Measurements from ENCODE around the gene RANBP1.

RANBP1 gene

DNA sequence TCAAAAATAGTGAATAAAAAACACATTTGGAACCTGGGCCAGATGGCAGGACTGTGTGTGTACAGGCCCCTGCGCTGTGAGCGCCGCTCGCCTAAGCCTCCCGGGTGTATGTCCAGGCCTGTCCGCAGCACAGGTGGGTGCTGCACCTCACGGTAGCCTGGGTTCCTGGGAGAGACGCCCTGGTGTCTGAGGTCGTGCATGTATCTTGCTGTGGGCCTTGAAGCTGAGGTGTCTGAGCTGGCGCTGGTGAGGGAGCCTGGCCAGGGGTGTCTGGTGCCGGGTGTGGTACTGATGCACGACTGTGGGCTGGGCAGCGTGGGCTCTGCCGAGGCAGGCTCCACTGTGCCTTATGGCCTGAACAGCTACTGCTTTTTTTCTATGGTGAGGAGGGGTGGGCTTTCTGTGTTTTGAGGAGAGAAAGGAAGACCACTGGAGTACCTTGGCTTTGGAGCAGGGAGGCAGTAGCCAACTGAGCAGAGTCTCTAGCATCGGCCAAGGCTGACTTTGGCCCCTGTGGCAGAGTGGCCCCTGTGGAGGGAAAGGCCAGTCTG, 11.5 kb downstream of the RANBP1 start:
- Histone ChIP-seq H3K9me3 (ENCODE audit: control insufficient read depth, low read length) (no peaks in the 10 kb centered on the region), H3K27ac (ENCODE audit: low read depth, low read length, severe bottlenecking) (no peak overlapping the region), H3K4me1 (ENCODE audit: control insufficient read depth, insufficient read depth, low read length, poor library complexity, severe bottlenecking) (no peaks in the 10 kb centered on the region), H3K4me3 (ENCODE audit: extremely low read depth, insufficient read depth, low read length, poor library complexity, severe bottlenecking) (no peak overlapping the region), H3K36me3 (ENCODE audit: control insufficient read depth, insufficient read depth, low read length) (peaks cover 61% of the 10 kb centered on the region)
- 92% methylated on average over 14 of the region's 15 CpGs for WGBS, 2 experiments (ENCODE audit: insufficient coverage in 2 of 2)

- WGBS, 2 experiments (ENCODE audit: insufficient coverage in 2 of 2): 91 to 92% methylated on average over 15 to 17 of the region's 17 CpGs
- Histone ChIP-seq H3K27ac (ENCODE audit: low read depth, low read length, severe bottlenecking) (no peak overlapping the region), H3K4me3 (ENCODE audit: extremely low read depth, insufficient read depth, low read length, poor library complexity, severe bottlenecking) (no peak overlapping the region), H3K36me3 (ENCODE audit: control insufficient read depth, insufficient read depth, low read length) (peaks cover 54% of the 10 kb centered on the region), H3K9me3 (ENCODE audit: control insufficient read depth, low read length) (no peaks in the 10 kb centered on the region), H3K4me1 (ENCODE audit: control insufficient read depth, insufficient read depth, low read length, poor library complexity, severe bottlenecking) (peaks cover 5% of the 10 kb centered on the region)
Measured at GRCh38 chr22:20127869-20128618, 12.1 kb downstream of the RANBP1 start.

DNA sequence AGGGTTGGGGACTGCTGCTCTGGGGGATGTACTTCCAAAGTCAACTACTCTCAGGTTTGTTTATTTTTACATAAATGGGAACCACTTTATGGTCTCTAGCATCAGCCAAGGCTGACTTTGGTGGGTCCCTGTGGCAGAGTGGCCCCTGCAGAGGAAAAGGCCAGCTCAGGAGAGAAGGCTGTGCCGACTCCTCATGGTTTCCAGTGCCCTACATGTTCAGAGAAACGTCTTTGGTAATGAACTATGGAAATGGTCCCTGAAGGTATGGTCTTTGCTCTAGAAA, 12.7 kb downstream of the RANBP1 start:
- WGBS, 2 experiments (ENCODE audit: insufficient coverage in 2 of 2): 82 to 100% methylated on average over 2 of the region's 2 CpGs
- H3K9me3 ChIP-seq (ENCODE audit: control insufficient read depth, low read length): no peaks in the 10 kb centered on the region
- peaks cover 7% of the 10 kb centered on the region for H3K4me1 ChIP-seq (ENCODE audit: control insufficient read depth, insufficient read depth, low read length, poor library complexity, severe bottlenecking)
- no peak overlapping the region for H3K4me3 ChIP-seq (ENCODE audit: extremely low read depth, insufficient read depth, low read length, poor library complexity, severe bottlenecking)
- H3K36me3 ChIP-seq (ENCODE audit: control insufficient read depth, insufficient read depth, low read length): peaks cover 51% of the 10 kb centered on the region
- H3K27ac ChIP-seq (ENCODE audit: low read depth, low read length, severe bottlenecking): no peak overlapping the region

- 66 to 72% methylated on average over 13 to 17 of the region's 18 CpGs for WGBS, 2 experiments (ENCODE audit: insufficient coverage in 2 of 2)
- peaks cover 45% of the 10 kb centered on the region for H3K36me3 ChIP-seq (ENCODE audit: control insufficient read depth, insufficient read depth, low read length)
- no peak overlapping the region for H3K27ac ChIP-seq (ENCODE audit: low read depth, low read length, severe bottlenecking)
- H3K4me3 ChIP-seq (ENCODE audit: extremely low read depth, insufficient read depth, low read length, poor library complexity, severe bottlenecking): no peak overlapping the region
- H3K9me3 ChIP-seq (ENCODE audit: control insufficient read depth, low read length): no peaks in the 10 kb centered on the region
- peaks cover 7% of the 10 kb centered on the region for H3K4me1 ChIP-seq (ENCODE audit: control insufficient read depth, insufficient read depth, low read length, poor library complexity, severe bottlenecking)
Measured at GRCh38 chr22:20128902-20129746, 13.2 kb downstream of the RANBP1 start.

DNA sequence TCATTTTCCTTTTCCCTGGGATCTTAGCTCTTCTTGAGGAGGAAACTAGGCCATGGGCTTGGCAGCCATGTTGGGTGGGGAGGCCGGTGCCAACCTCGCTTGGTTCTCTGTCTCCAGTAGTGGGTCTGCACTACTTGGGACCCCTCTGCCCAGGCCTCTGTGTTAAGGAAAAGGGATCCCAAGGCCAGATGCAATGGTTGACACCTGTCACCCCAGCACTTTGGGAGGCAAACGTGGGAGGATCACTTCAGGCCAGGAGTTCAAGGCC, 13.8 kb downstream of the RANBP1 start:
- no peak overlapping the region for H3K4me3 ChIP-seq (ENCODE audit: extremely low read depth, insufficient read depth, low read length, poor library complexity, severe bottlenecking)
- H3K9me3 ChIP-seq (ENCODE audit: control insufficient read depth, low read length): no peaks in the 10 kb centered on the region
- 93 to 100% methylated on average over 1 to 2 of the region's 3 CpGs for WGBS, 2 experiments (ENCODE audit: insufficient coverage in 2 of 2)
- H3K27ac ChIP-seq (ENCODE audit: low read depth, low read length, severe bottlenecking): no peak overlapping the region
- peaks cover 40% of the 10 kb centered on the region for H3K36me3 ChIP-seq (ENCODE audit: control insufficient read depth, insufficient read depth, low read length)
- peaks cover 7% of the 10 kb centered on the region for H3K4me1 ChIP-seq (ENCODE audit: control insufficient read depth, insufficient read depth, low read length, poor library complexity, severe bottlenecking)

GRCh38 chr22:20130319-20130718, 14.4 kb downstream of the RANBP1 start:
- H3K4me3 ChIP-seq (ENCODE audit: extremely low read depth, insufficient read depth, low read length, poor library complexity, severe bottlenecking): peak overlapping the region; percentile 58
- peaks cover 33% of the 10 kb centered on the region for H3K36me3 ChIP-seq (ENCODE audit: control insufficient read depth, insufficient read depth, low read length)
- whole genome bisulfite sequencing, 2 experiments (ENCODE audit: insufficient coverage in 2 of 2): 92 to 100% methylated on average over 2 to 3 of the region's 3 CpGs
- no peaks in the 10 kb centered on the region for H3K9me3 ChIP-seq (ENCODE audit: control insufficient read depth, low read length)
- peaks cover 7% of the 10 kb centered on the region for H3K4me1 ChIP-seq (ENCODE audit: control insufficient read depth, insufficient read depth, low read length, poor library complexity, severe bottlenecking)
- H3K27ac ChIP-seq (ENCODE audit: low read depth, low read length, severe bottlenecking): no peak overlapping the region

- WGBS, 2 experiments (ENCODE audit: insufficient coverage in 2 of 2): 6 to 7% methylated on average over 44 to 59 of the region's 70 CpGs
- peak overlapping the region; percentile 58 for H3K4me3 ChIP-seq (ENCODE audit: extremely low read depth, insufficient read depth, low read length, poor library complexity, severe bottlenecking)
- peaks cover 7% of the 10 kb centered on the region for H3K4me1 ChIP-seq (ENCODE audit: control insufficient read depth, insufficient read depth, low read length, poor library complexity, severe bottlenecking)
- H3K9me3 ChIP-seq (ENCODE audit: control insufficient read depth, low read length): no peaks in the 10 kb centered on the region
- peak overlapping the region; percentile 62 for H3K27ac ChIP-seq (ENCODE audit: low read depth, low read length, severe bottlenecking)
- H3K36me3 ChIP-seq (ENCODE audit: control insufficient read depth, insufficient read depth, low read length): peaks cover 27% of the 10 kb centered on the region
Measured at GRCh38 chr22:20130731-20131596, 15.1 kb downstream of the RANBP1 start.

- peaks cover 21% of the 10 kb centered on the region for H3K36me3 ChIP-seq (ENCODE audit: control insufficient read depth, insufficient read depth, low read length)
- 0% methylated on average over 7 to 10 of the region's 43 CpGs for WGBS, 2 experiments (ENCODE audit: insufficient coverage in 2 of 2)
- H3K27ac ChIP-seq (ENCODE audit: low read depth, low read length, severe bottlenecking): peak within 1 kb of the TSS; percentile 62
- peak within 1 kb of the TSS; percentile 68 for H3K4me3 ChIP-seq (ENCODE audit: extremely low read depth, insufficient read depth, low read length, poor library complexity, severe bottlenecking)
- H3K4me1 ChIP-seq (ENCODE audit: control insufficient read depth, insufficient read depth, low read length, poor library complexity, severe bottlenecking): peaks cover 7% of the 10 kb centered on the region
- no peaks in the 10 kb centered on the region for H3K9me3 ChIP-seq (ENCODE audit: control insufficient read depth, low read length)
Measured at GRCh38 chr22:20131597-20131858, 15.6 kb downstream of the RANBP1 start, which contains the start of gene ZDHHC8. Gene ZDHHC8, plus strand, starts transcription at chr22:20131804. Its CDS starts 144 bp downstream, at chr22:20131948.

DNA sequence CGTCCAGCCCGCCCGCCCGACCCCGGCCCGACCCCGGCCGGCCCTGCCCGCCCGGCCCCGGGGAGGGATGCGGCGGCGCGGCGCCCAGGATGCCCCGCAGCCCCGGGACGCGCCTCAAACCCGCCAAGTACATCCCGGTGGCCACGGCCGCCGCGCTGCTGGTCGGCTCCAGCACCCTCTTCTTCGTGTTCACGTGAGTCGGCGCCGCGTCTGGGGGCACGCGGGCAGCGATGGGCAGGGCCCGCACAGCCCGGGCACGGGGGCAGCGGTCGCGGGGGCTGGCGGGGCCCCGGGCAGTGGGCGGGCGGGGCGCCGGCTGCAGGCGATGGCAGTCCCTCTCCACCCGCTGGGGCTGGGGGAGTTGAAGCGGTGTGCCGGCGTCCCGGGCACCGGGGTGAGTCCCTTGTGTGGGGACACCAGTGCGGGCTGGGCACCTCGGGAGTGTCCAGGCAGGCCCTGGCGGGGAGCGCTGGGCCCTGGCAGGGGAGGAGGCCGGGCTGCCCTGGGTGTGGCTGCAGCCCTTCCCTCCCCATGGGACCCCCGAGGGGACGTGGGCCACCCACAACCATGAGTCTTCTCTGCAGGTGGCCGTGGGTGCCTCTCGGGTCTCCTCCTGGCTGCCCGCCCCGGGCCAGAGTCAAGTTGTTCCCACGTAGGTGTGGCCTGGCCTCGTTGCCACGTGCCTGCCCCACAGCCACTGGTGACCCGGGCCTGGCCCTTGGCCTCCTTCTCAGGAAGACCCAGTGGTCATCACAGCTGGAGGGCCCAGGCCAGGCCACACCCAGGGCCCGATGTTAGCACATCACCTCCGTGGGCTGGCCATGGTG, 16.2 kb downstream of the RANBP1 start:
- peaks cover 16% of the 10 kb centered on the region for H3K36me3 ChIP-seq (ENCODE audit: control insufficient read depth, insufficient read depth, low read length)
- WGBS, 2 experiments (ENCODE audit: insufficient coverage in 2 of 2): 7 to 8% methylated on average over 27 to 53 of the region's 72 CpGs

DNA sequence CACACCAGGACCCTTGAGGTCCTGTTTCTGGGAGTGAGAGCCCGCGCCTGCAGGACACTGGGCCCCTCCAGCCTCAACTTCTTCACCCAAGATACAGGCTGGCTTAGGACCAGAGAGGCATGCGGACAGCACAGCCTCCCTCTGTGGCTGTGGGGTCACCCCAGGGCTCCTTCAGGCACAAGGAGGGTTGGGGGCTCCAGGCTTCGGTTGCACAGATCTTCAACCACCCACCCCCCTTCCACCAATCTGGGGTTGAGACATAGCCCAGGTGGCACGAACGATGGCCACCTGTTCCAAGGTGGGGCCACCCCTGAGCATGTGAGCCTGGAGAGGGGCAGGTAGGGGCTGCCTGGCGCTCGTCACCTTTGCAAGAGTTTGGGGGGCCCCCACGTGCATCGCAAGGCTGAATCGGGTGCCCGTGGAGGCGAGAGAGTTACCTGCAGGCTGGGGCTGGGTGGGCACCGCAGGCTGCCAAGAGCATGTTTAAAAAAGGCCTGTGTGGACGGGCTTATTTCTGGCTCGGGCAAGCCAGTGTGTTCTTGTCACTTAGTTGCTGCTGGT, 16.9 kb downstream of the RANBP1 start:
- H3K4me3 ChIP-seq (ENCODE audit: extremely low read depth, insufficient read depth, low read length, poor library complexity, severe bottlenecking): peak overlapping the region; percentile 68
- H3K27ac ChIP-seq (ENCODE audit: low read depth, low read length, severe bottlenecking): no peak overlapping the region
- peaks cover 7% of the 10 kb centered on the region for H3K4me1 ChIP-seq (ENCODE audit: control insufficient read depth, insufficient read depth, low read length, poor library complexity, severe bottlenecking)
- peaks cover 10% of the 10 kb centered on the region for H3K36me3 ChIP-seq (ENCODE audit: control insufficient read depth, insufficient read depth, low read length)
- H3K9me3 ChIP-seq (ENCODE audit: control insufficient read depth, low read length): no peaks in the 10 kb centered on the region
- 90 to 93% methylated on average over 12 of the region's 16 CpGs for WGBS, 2 experiments (ENCODE audit: insufficient coverage in 2 of 2)

More for the DNA sequence above, 16.2 kb downstream of the RANBP1 start:
- H3K4me3 ChIP-seq (ENCODE audit: extremely low read depth, insufficient read depth, low read length, poor library complexity, severe bottlenecking): peak overlapping the region; percentile 68
- H3K27ac ChIP-seq (ENCODE audit: low read depth, low read length, severe bottlenecking): no peak overlapping the region
- H3K4me1 ChIP-seq (ENCODE audit: control insufficient read depth, insufficient read depth, low read length, poor library complexity, severe bottlenecking): peaks cover 7% of the 10 kb centered on the region
- H3K9me3 ChIP-seq (ENCODE audit: control insufficient read depth, low read length): no peaks in the 10 kb centered on the region

All from mesodermal cell (in vitro differentiated cells).